Upper lobe of left lung (tissue), 4 donors: Measurements from ENCODE around the gene THEM4.

ENCODE experiments used
- CTCF ChIP-seq, 6 experiments: fragments of 450-650 bp in 4 of 6; fragments of 200-600 bp in 2 of 6; sonication (generic) in 2 of 6; IDR thresholded peaks; one replicate each; pipeline ENCODE4 v1.5.1; 2016 to 2019; ENCODE audit warnings: antibody characterized with exemption in 6 of 6
- POLR2AphosphoS5 ChIP-seq, 2 donors: sonication (generic); formaldehyde crosslinking; IDR thresholded peaks; one replicate each; pipeline ENCODE4 v1.5.1; 2017; ENCODE audit warnings: antibody characterized with exemption in 2 of 2

DNA sequence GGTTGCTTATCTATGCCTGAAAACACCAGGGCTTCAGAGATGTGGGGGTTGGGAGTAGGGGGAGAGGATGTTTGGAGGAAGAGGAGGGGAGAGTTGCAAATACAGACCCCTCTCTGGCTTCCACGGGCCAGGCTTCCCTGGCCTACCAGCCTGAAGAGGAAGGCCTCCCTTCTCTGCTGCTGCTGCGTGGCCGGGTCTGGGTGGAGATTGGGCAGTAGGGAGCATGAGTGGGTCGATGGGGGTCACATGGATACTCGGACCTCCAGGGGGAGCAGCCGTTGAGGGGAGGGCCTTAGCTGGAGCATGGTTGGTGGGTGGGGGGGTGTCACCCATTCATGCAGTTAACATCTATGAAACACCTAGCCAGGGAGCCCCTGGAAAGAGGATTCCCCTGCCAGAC lies 79.3 kb downstream of the THEM4 start:
- no peak for TF ChIP-seq CTCF (IDR thresholded peaks at IDR 0.05)
- no peak for TF ChIP-seq POLR2AphosphoS5 (IDR thresholded peaks at IDR 0.05)
